GM23248 (cell line): ENCODE measurements around the gene STRADB.
"Not testable (repeated sequence)": the region's sequence is repeated elsewhere in the genome, so short reads cannot be mapped to it uniquely, and the experiment has no call there.

ENCODE experiments used
- EZH2 ChIP-seq: fragments of 200-600 bp; sonication (generic); IDR thresholded peaks from 2 replicates; pipeline ENCODE4 v1.6.1; 2018; ENCODE audit warnings: antibody characterized with exemption, mild to moderate bottlenecking; ENCODE audit not compliant: insufficient read depth, poor library complexity, severe bottlenecking
- EZH2phosphoT487 ChIP-seq: fragments of 200-600 bp; sonication (generic); IDR thresholded peaks from 2 replicates; pipeline ENCODE4 v1.6.1; 2018; ENCODE audit warnings: antibody characterized with exemption, moderate library complexity, mild to moderate bottlenecking, low read depth; ENCODE audit not compliant: insufficient read depth

- not testable (repeated sequence) for TF ChIP-seq EZH2, EZH2phosphoT487
These were observed 32.2 kb downstream of the STRADB start for GRCh38 chr2:201483758-201484157.
